ENCODE measurements around the gene DYNC1I1. TPM values are rescaled to one million over a fixed set of nuclear protein-coding genes. Genes with fewer than 3 reads are reported as not detected.

Gene DYNC1I1
- total and polyA plus RNA-seq, 2 of the 13 experiments (the other 11 are each of a cell fraction or from before 2014, with no cell fraction given), result not detected

GRCh38 chr7:95828824-95829790, 56.8 kb downstream of the DYNC1I1 start:
- TF ChIP-seq NR3C1 (CRISPR knock-in tag; IDR thresholded peaks at IDR 0.05) (no peak), ATF1 (CRISPR knock-in tag; IDR thresholded peaks at IDR 0.05) (no peak), CCAR2 (optimal IDR thresholded peaks at IDR 0.05; ENCODE audit: low read depth, low read length) (no peak), SMYD3 (CRISPR knock-in tag; IDR thresholded peaks at IDR 0.05) (no peak), ZUFSP (CRISPR knock-in tag; IDR thresholded peaks at IDR 0.05; ENCODE audit: borderline replicate concordance) (no peak), SCMH1 (CRISPR knock-in tag; IDR thresholded peaks at IDR 0.05; ENCODE audit: borderline replicate concordance) (no peak), GATAD1 (CRISPR knock-in tag; IDR thresholded peaks at IDR 0.05) (no peak), MTA3 (CRISPR knock-in tag; IDR thresholded peaks at IDR 0.05) (no peak), ZNF275 (CRISPR knock-in tag; IDR thresholded peaks at IDR 0.05; ENCODE audit: borderline replicate concordance) (no peak), POGZ (CRISPR knock-in tag; IDR thresholded peaks at IDR 0.05) (no peak), ZNF619 (CRISPR knock-in tag; IDR thresholded peaks at IDR 0.05) (no peak), HMGXB3 (CRISPR knock-in tag; IDR thresholded peaks at IDR 0.05; ENCODE audit: borderline replicate concordance) (no peak)
- FAIRE-seq (no peak), ATAC-seq (no peak), DNase-seq (ENCODE audit: low spot score) (no peak)
- Histone ChIP-seq H3K27me3 (ENCODE audit: control insufficient read depth in 1 of 2, insufficient read depth in 2 of 2, low read length in 2 of 2) (no peaks in the 10 kb centered on the region), H4K20me1 (ENCODE audit: insufficient read depth, low read length) (no peaks in the 10 kb centered on the region), H3K4me1 (ENCODE audit: insufficient read depth, low read length) (no peaks in the 10 kb centered on the region), H3K4me2 (ENCODE audit: low read depth, low read length) (no peak overlapping the region), H3K79me2 (ENCODE audit: insufficient read depth, low read length) (no peaks in the 10 kb centered on the region), H3K9me3 (ENCODE audit: low read length) (no peaks in the 10 kb centered on the region), H3K27ac (ENCODE audit: extremely low read length, insufficient read depth, low read length) (no peak overlapping the region), H2AFZ (ENCODE audit: low read length) (no peak overlapping the region), H3K36me3 (replicated peaks in 1 of 2; ENCODE audit: control insufficient read depth in 1 of 2, insufficient read depth in 2 of 2, low read length in 2 of 2) (no peaks in the 10 kb centered on the region), H3K9ac (ENCODE audit: insufficient read depth, low read depth, low read length) (no peak overlapping the region), H3K4me3 (replicated peaks in 1 of 3; ENCODE audit: insufficient read depth in 1 of 3, low read depth in 2 of 3, low read length in 3 of 3) (no peak overlapping the region)
- POLR2A ChIA-PET, result no interaction called here
- WGBS (ENCODE audit: low lambda C conversion rate), result 53% methylated on average over 4 of the region's 4 CpGs
- intact Hi-C loops (cut with micrococcal nuclease; ENCODE audit: unreplicated experiment), result no loop called here
- BruUV-seq (replicated peaks), result no TSS peak
- CTCF ChIA-PET (ENCODE audit: low intra/inter-chr PET ratio, low total read pairs), result no interaction called here
- in situ Hi-C loops (cut with HindIII; ENCODE audit: extremely low pct_ligation_motif_present, low pct_unique_long_range_greater_than_20kb), result no loop called here

Measured in HepG2 (cell line).